Mucosa of rectum (tissue), 2 donors: Measurements from ENCODE around the gene ZNF12.
"Not testable (repeated sequence)": the region's sequence is repeated elsewhere in the genome, so short reads cannot be mapped to it uniquely, and the experiment has no call there.

Source experiments
- H3K27ac ChIP-seq, 2 donors: one replicate each; pipeline ENCODE4 v1.7.0; 2013; ENCODE audit warnings: inconsistent platforms in 2 of 2, low read depth in 2 of 2, low read length in 2 of 2
- H3K27me3 ChIP-seq, 2 donors: one replicate each; pipeline ENCODE4 v1.7.0; 2013; ENCODE audit warnings: low read length in 2 of 2; ENCODE audit not compliant: control insufficient read depth in 2 of 2, insufficient read depth in 2 of 2
- H3K36me3 ChIP-seq, 2 donors: one replicate each; pipeline ENCODE4 v1.7.0; 2013; ENCODE audit warnings: low read length in 2 of 2; ENCODE audit not compliant: control insufficient read depth in 2 of 2, insufficient read depth in 2 of 2
- H3K4me1 ChIP-seq, 2 donors: one replicate each; pipeline ENCODE4 v1.7.0; 2013; ENCODE audit warnings: low read length in 2 of 2, mild to moderate bottlenecking in 1 of 2; ENCODE audit not compliant: control insufficient read depth in 2 of 2, insufficient read depth in 2 of 2
- H3K4me3 ChIP-seq, 2 donors: one replicate each; pipeline ENCODE4 v1.7.0; 2013; ENCODE audit warnings: low read length in 2 of 2
- H3K9ac ChIP-seq, 2 donors: one replicate each; pipeline ENCODE4 v1.7.0; 2013; ENCODE audit warnings: low read length in 2 of 2, low read depth in 1 of 2, mild to moderate bottlenecking in 1 of 2
- H3K9me3 ChIP-seq, 2 donors: one replicate each; pipeline ENCODE4 v1.7.0; 2013; ENCODE audit warnings: low read length in 2 of 2; ENCODE audit not compliant: control insufficient read depth in 2 of 2
- donor health status: healthy.
- donor health status: Normal muscosa, but diverticular disease.

The ZNF12 gene

DNA sequence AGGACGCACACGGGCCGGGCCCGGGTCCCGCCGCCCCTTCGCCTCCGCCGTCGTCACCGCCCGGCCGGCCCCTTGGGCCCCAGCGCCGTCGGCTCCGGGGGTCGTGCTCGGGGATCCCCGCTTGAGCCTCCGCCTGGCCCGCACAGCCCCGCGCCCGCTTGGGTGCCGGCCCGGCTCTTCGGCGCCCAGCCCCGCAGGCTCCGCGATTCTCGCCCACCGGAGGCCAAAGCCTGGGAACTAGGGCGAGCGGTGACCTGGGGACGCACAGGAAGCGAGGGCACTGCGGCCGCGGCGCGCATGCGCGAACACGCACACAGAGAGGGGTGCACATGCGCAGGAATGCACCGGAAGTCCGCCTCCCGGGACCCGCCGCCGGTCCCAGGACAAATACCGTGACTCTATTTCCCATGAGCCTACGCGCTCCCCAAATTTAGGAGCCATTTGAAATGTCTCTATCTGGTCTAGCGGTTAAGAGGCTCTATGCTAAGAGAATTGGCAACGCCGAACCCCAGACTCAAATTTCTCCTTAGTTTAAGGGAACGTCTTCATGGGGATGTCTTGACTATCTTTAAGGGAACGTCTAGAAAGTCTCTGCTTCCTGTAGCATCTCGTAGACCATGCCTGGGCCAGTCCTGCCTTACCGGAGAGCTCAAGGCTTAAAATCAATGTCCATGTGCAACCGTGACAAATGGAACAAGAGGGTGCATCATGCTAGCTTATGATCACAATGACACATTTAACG is at the start of gene ZNF12:
TSS of gene ZNF12 (minus strand) at position 282 of the 742 bp plus-strand sequence. CDS start 1,774 bp downstream, outside the sequence.
- Histone ChIP-seq H3K27ac (peak within 1 kb of the TSS; percentile 78 to 82), H3K27me3 (peaks cover 0 to 5% of the 10 kb centered on the region in 2 donors), H3K36me3 (peaks cover 15 to 22% of the 10 kb centered on the region in 2 donors), H3K4me3 (peak within 1 kb of the TSS; percentile 78 to 96), H3K4me1 (peaks cover 0 to 7% of the 10 kb centered on the region in 2 donors), H3K9me3 (peaks cover 2 to 6% of the 10 kb centered on the region in 2 donors), H3K9ac (peak within 1 kb of the TSS; percentile 82 to 88)

- H3K27me3 ChIP-seq, H3K4me3 ChIP-seq, H3K27ac ChIP-seq, H3K9me3 ChIP-seq, H3K9ac ChIP-seq, H3K4me1 ChIP-seq, H3K36me3 ChIP-seq: not testable (repeated sequence)
These were observed 47.2 kb upstream of the ZNF12 start, which contains the start of gene RSPH10B2 for GRCh38 chr7:6753964-6754363. Gene RSPH10B2 (plus strand): TSS chr7:6754103. CDS start chr7:6757678, 3,575 bp downstream.

GRCh38 chr7:6750173-6750572 is 43.4 kb upstream of the ZNF12 start:
- H3K27me3 ChIP-seq, H3K27ac ChIP-seq, H3K36me3 ChIP-seq, H3K4me3 ChIP-seq, H3K9ac ChIP-seq, H3K4me1 ChIP-seq, H3K9me3 ChIP-seq: not testable (repeated sequence)

GRCh38 chr7:6749335-6749734 is 42.6 kb upstream of the ZNF12 start:
- not testable (repeated sequence) for H3K27ac ChIP-seq, H3K4me1 ChIP-seq, H3K27me3 ChIP-seq, H3K4me3 ChIP-seq, H3K36me3 ChIP-seq, H3K9ac ChIP-seq, H3K9me3 ChIP-seq

DNA sequence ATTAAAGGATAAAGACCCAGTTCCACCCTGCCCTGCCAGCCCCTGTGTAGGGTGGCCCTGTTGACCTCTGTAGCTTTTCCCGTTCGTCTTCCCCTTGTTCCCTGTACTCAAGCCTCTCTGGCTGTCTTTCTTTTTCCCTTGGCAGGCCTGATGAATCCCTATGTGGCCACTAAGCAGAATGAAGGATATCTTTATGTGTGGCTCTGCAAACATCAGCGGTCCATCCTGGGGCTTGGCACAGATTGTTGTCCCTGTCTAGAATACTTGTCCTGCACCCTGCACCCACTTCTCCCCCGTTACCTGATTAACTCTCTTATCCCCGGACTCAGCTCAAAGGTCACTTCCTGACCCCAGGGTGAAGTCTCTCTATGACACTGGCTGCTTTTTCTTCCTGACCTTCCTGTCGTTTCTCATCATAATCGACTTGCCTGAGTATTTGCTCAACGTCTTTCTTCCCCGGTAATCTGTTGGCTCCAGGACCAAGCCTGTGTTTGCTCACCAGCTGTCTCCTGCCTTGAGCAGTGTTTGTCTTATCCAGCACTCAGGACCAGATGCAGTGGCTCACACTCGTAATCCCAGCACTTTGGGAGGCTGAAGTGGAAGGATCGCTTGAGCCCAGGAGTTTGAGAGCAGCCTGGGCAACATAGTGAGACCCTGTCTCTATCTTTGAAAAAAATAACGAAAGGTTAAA is 37.8 kb upstream of the ZNF12 start:
- not testable (repeated sequence) for H3K36me3 ChIP-seq, H3K9ac ChIP-seq, H3K4me3 ChIP-seq, H3K9me3 ChIP-seq, H3K27ac ChIP-seq, H3K27me3 ChIP-seq, H3K4me1 ChIP-seq

- not testable (repeated sequence) for H3K9me3 ChIP-seq, H3K27ac ChIP-seq, H3K27me3 ChIP-seq, H3K4me1 ChIP-seq, H3K4me3 ChIP-seq, H3K9ac ChIP-seq
- H3K36me3 ChIP-seq: peaks cover 4 to 30% of the 10 kb centered on the region in 2 donors
These were observed 31.7 kb upstream of the ZNF12 start for GRCh38 chr7:6738415-6738814.

GRCh38 chr7:6730343-6730633 is 23.5 kb upstream of the ZNF12 start:
- Histone ChIP-seq H3K36me3 (peaks cover 8 to 11% of the 10 kb centered on the region in 2 donors), H3K4me3 (peak overlapping the region; percentile 82 to 84), H3K4me1 (peaks cover 0 to 5% of the 10 kb centered on the region in 2 donors), H3K9me3 (no peaks in the 10 kb centered on the region), H3K27me3 (no peaks in the 10 kb centered on the region), H3K27ac (peak overlapping the region in 1 of 2 donors; percentile 80), H3K9ac (peak overlapping the region; percentile 80 to 87)

GRCh38 chr7:6729492-6730342 is 23.0 kb upstream of the ZNF12 start:
- H3K27ac ChIP-seq: peak overlapping the region; percentile 68 to 80
- H3K4me1 ChIP-seq: peaks cover 0 to 5% of the 10 kb centered on the region in 2 donors
- no peaks in the 10 kb centered on the region for H3K27me3 ChIP-seq
- H3K9me3 ChIP-seq: no peaks in the 10 kb centered on the region
- peaks cover 7 to 8% of the 10 kb centered on the region in 2 donors for H3K36me3 ChIP-seq
- peak overlapping the region; percentile 80 to 87 for H3K9ac ChIP-seq
- H3K4me3 ChIP-seq: peak overlapping the region; percentile 82 to 84

GRCh38 chr7:6728893-6729491 is 22.2 kb upstream of the ZNF12 start:
- not testable (repeated sequence) for H3K27me3 ChIP-seq, H3K4me1 ChIP-seq, H3K9ac ChIP-seq, H3K36me3 ChIP-seq, H3K9me3 ChIP-seq
- peak overlapping the region; percentile 68 to 80 for H3K27ac ChIP-seq
- peak overlapping the region; percentile 82 to 84 for H3K4me3 ChIP-seq
